Keratinocyte (primary cell): ENCODE measurements around the gene ITGAD. TPM values are rescaled to one million over a fixed set of nuclear protein-coding genes. Genes with fewer than 3 reads are reported as not detected.

Source experiments
- DNase-seq: peaks from one replicate; pipeline ENCODE4 v3.0.0-alpha.2; 2011; ENCODE audit warnings: low read depth, missing footprints, low spot score
- FAIRE-seq: peaks from 2 replicates; lab custom pipeline; 2011; peaks lifted over from hg19 to GRCh38; lab: Jason Lieb, UNC
- H2AFZ ChIP-seq: 2 replicates; pipeline ENCODE4 v1.6.0; 2012; ENCODE audit warnings: low read length, control low read depth, inconsistent platforms; ENCODE audit not compliant: control insufficient read depth
- H3K27ac ChIP-seq: 2 replicates; pipeline ENCODE4 v1.5.1; 2011; ENCODE audit warnings: low read length; ENCODE audit not compliant: control insufficient read depth, insufficient read depth
- H3K27me3 ChIP-seq: 3 replicates; pipeline ENCODE4 v1.6.0; 2011; ENCODE audit warnings: low read length; ENCODE audit not compliant: control insufficient read depth, insufficient read depth; ENCODE audit errors: extremely low read depth
- H3K36me3 ChIP-seq, 2 experiments: 2 replicates in 1 of 2; 3 replicates in 1 of 2; pipeline ENCODE4 v1.5.1; 2011; ENCODE audit warnings: low read length in 2 of 2, mild to moderate bottlenecking in 1 of 2; ENCODE audit not compliant: control insufficient read depth in 2 of 2, insufficient read depth in 2 of 2; ENCODE audit errors: extremely low read depth in 1 of 2
- H3K4me1 ChIP-seq: 3 replicates; pipeline ENCODE4 v1.5.1; 2011; ENCODE audit warnings: low read length; ENCODE audit not compliant: control insufficient read depth, insufficient read depth; ENCODE audit errors: extremely low read depth
- H3K4me2 ChIP-seq: 3 replicates; pipeline ENCODE4 v1.6.0; 2011; ENCODE audit warnings: low read depth, low read length; ENCODE audit not compliant: control insufficient read depth, insufficient read depth; ENCODE audit errors: extremely low read depth
- H3K4me3 ChIP-seq, 3 experiments: fragments of 200-600 bp in 1 of 3; sonication (generic) in 1 of 3; 2 replicates in 2 of 3; 3 replicates in 1 of 3; pipeline ENCODE4 v1.5.1; 2011 to 2016; ENCODE audit warnings: low read length in 3 of 3, mild to moderate bottlenecking in 3 of 3, control low read depth in 2 of 3, inconsistent platforms in 1 of 3, low read depth in 1 of 3, mixed read lengths in 1 of 3, mixed run types in 1 of 3, moderate library complexity in 1 of 3; ENCODE audit not compliant: control insufficient read depth in 2 of 3, insufficient read depth in 2 of 3; ENCODE audit errors: extremely low read depth in 1 of 3
- H3K79me2 ChIP-seq: 2 replicates; pipeline ENCODE4 v1.6.0; 2012; ENCODE audit warnings: low read length; ENCODE audit not compliant: control insufficient read depth, insufficient read depth
- H3K9ac ChIP-seq: 3 replicates; pipeline ENCODE4 v1.6.0; 2011; ENCODE audit warnings: low read length; ENCODE audit not compliant: control insufficient read depth, insufficient read depth; ENCODE audit errors: extremely low read depth
- H3K9me1 ChIP-seq: 3 replicates; pipeline ENCODE4 v1.6.0; 2011; ENCODE audit warnings: low read length; ENCODE audit not compliant: control insufficient read depth, insufficient read depth; ENCODE audit errors: extremely low read depth
- H3K9me3 ChIP-seq: 2 replicates; pipeline ENCODE4 v1.5.1; 2012; ENCODE audit warnings: low read depth, low read length; ENCODE audit not compliant: control insufficient read depth
- H4K20me1 ChIP-seq: 3 replicates; pipeline ENCODE4 v1.6.0; 2011; ENCODE audit warnings: low read length; ENCODE audit not compliant: control insufficient read depth, insufficient read depth; ENCODE audit errors: extremely low read depth
- EZH2 ChIP-seq: IDR thresholded peaks from one replicate; pipeline ENCODE4 v1.6.1; 2012; ENCODE audit warnings: inconsistent platforms, mild to moderate bottlenecking, low read length, moderate library complexity
- dilution Hi-C: fragments of 300-500 bp; cut with MboI; formaldehyde crosslinking; loops from one replicate; pipeline ENCODE4 v1.7.0; 2020; ENCODE audit warnings: low sequenced_read_pairs; ENCODE audit not compliant: extremely low pct_ligation_motif_present
- polyA plus RNA-seq, 5 experiments: library from polyadenylated mRNA; depleted of rRNA in 3 of 5; stranded (reverse) in 3 of 5; stranded (forward) in 1 of 5; unstranded in 1 of 5; fragments of >200 nt; gene quantifications; 1 replicate in 1 of 5; 2 replicates in 3 of 5; 3 replicates in 1 of 5; pipeline versions ENCODE4 v1.2.1 to v1.2.3, GENCODE V29; 2011 to 2012; ENCODE audit warnings: missing spikeins in 2 of 5, low read depth in 1 of 5, low replicate concordance in 1 of 5
- TF ChIP-seq, protein P1 (sequence below), 3 experiments: IDR thresholded peaks in 1 of 3; conservative IDR thresholded peaks in 1 of 3; optimal IDR thresholded peaks in 1 of 3; 2 replicates in 2 of 3; 3 replicates in 1 of 3; pipeline versions ENCODE3 to v1.5.1; 2011; ENCODE audit warnings: low read length in 3 of 3, mild to moderate bottlenecking in 3 of 3, moderate library complexity in 2 of 3, control low read depth in 1 of 3, inconsistent platforms in 1 of 3; ENCODE audit not compliant: insufficient read depth in 2 of 3; ENCODE audit errors: extremely low read depth in 1 of 3

Gene ITGAD
- polyA plus RNA-seq, 1 donor (not counting 4 experiments of a cell fraction or from before 2014, with no cell fraction given): not detected

DNA sequence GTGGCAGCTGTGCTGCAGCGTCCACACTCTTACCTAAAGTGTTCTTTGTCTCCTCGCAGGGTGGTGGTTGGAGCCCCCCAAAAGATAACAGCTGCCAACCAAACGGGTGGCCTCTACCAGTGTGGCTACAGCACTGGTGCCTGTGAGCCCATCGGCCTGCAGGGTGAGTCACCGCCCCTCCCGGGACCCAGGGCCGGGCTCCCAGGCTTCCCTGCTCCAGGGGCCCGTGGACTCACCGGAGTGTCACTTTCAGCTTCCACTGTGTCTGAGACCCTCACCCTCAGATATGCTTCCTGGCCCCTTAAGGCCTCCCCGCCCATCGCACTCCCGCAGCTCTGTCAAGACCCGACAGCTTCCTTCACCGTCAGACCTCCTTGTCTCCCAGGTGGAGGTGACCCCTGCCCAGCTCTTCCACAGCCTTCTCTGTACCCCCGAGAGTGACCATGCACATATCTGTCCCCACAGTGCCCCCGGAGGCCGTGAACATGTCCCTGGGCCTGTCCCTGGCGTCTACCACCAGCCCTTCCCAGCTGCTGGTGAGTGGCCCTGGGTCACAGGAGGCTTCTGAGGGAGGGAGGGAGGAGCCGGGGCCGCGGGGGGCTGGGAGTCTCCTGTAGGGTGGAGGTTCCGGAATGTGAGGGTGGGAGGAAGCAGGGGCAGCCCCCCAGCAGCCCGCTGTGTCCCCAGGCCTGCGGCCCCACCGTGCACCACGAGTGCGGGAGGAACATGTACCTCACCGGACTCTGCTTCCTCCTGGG is 36.4 kb upstream of the ITGAD start:
- Histone ChIP-seq H4K20me1 (no peaks in the 10 kb centered on the region), H3K4me2 (no peak overlapping the region), H3K27ac (no peak overlapping the region), H3K9me3 (no peaks in the 10 kb centered on the region), H3K9ac (no peak overlapping the region), H2AFZ (no peak overlapping the region), H3K79me2 (no peaks in the 10 kb centered on the region), H3K36me3 (no peaks in the 10 kb centered on the region), H3K4me3 (no peak overlapping the region), H3K9me1 (no peaks in the 10 kb centered on the region), H3K4me1 (no peaks in the 10 kb centered on the region), H3K27me3 (no peaks in the 10 kb centered on the region)
- DNase-seq (no peak), FAIRE-seq (no peak)
- no peak for TF ChIP-seq EZH2
- TF ChIP-seq, protein P1, sequence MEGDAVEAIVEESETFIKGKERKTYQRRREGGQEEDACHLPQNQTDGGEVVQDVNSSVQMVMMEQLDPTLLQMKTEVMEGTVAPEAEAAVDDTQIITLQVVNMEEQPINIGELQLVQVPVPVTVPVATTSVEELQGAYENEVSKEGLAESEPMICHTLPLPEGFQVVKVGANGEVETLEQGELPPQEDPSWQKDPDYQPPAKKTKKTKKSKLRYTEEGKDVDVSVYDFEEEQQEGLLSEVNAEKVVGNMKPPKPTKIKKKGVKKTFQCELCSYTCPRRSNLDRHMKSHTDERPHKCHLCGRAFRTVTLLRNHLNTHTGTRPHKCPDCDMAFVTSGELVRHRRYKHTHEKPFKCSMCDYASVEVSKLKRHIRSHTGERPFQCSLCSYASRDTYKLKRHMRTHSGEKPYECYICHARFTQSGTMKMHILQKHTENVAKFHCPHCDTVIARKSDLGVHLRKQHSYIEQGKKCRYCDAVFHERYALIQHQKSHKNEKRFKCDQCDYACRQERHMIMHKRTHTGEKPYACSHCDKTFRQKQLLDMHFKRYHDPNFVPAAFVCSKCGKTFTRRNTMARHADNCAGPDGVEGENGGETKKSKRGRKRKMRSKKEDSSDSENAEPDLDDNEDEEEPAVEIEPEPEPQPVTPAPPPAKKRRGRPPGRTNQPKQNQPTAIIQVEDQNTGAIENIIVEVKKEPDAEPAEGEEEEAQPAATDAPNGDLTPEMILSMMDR (optimal IDR thresholded peaks at IDR 0.05 in 1 of 3, IDR thresholded peaks at IDR 0.05 in 1 of 3, conservative IDR thresholded peaks at IDR 0.05 in 1 of 3; ENCODE audit: extremely low read depth in 1 of 3, insufficient read depth in 2 of 3, low read length in 3 of 3): no peak
- dilution Hi-C loops: no loop called here

DNA sequence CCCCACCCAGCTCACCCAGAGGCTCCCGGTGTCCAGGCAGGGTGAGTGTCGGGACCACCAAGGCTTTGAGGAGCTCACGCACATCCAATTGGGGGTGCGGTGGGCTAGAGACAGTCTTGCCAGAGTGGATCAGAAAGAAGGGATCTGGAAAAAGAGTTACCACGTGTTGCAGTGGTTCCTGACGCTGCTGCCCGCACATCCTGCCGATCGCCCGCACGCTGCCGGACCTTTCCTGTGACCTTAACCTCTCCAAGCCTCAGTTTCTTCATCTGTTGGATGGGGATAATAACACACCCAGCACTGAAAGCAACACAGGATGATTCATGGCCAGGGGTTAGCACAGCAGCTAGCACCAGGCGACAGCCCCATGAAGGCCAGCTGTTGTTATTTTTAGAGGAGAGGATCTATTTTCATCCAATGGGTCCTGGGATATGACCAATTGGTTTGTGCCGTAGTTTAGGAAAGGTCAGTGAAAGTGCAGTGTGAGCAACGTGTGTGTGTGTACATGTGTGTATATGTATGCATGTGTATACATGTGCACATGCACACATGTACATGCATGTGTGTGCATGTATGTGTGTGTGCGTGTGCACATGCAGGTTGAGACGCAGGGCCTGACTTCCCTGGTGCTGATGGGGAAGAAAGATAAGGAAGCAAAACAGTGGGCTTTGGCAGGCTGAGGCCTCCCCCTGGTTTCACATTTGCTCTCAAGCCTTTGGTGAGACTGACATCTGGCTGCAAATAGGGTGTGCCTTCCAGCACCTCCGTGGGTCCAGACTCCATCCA is 35.6 kb upstream of the ITGAD start:
- no peaks in the 10 kb centered on the region for H4K20me1 ChIP-seq
- no peaks in the 10 kb centered on the region for H3K9me1 ChIP-seq
- no peak overlapping the region for H2AFZ ChIP-seq
- H3K79me2 ChIP-seq: no peaks in the 10 kb centered on the region
- no peak overlapping the region for H3K4me3 ChIP-seq
- no peak for TF ChIP-seq EZH2
- TF ChIP-seq, protein P1 (optimal IDR thresholded peaks at IDR 0.05 in 1 of 3, IDR thresholded peaks at IDR 0.05 in 1 of 3, conservative IDR thresholded peaks at IDR 0.05 in 1 of 3; ENCODE audit: extremely low read depth in 1 of 3, insufficient read depth in 2 of 3, low read length in 3 of 3): no peak
- no peak overlapping the region for H3K4me2 ChIP-seq
- H3K27ac ChIP-seq: no peak overlapping the region
- no peaks in the 10 kb centered on the region for H3K27me3 ChIP-seq
- no peaks in the 10 kb centered on the region for H3K36me3 ChIP-seq
- dilution Hi-C loops: no loop called here
- no peak for DNase-seq
- no peak for FAIRE-seq
- no peak overlapping the region for H3K9ac ChIP-seq
- H3K9me3 ChIP-seq: no peaks in the 10 kb centered on the region
- H3K4me1 ChIP-seq: no peaks in the 10 kb centered on the region
